Suprapubic skin (tissue), 3 donors: Measurements from ENCODE around the gene KIR3DL3.

ENCODE experiments used
- POLR2A ChIP-seq, 2 donors: fragments of 450-650 bp; IDR thresholded peaks; one replicate each; pipeline ENCODE4 v1.6.1; 2017; ENCODE audit warnings: antibody characterized with exemption in 2 of 2, mild to moderate bottlenecking in 2 of 2, moderate library complexity in 2 of 2
- TF ChIP-seq, protein P1 (sequence below), 2 donors: fragments of 200-600 bp in 1 of 2; fragments of 450-650 bp in 1 of 2; sonication (generic) in 1 of 2; IDR thresholded peaks; one replicate each; pipeline ENCODE4 v1.5.1; 2016 to 2019; ENCODE audit warnings: antibody characterized with exemption in 2 of 2, mild to moderate bottlenecking in 1 of 2, moderate library complexity in 1 of 2

DNA sequence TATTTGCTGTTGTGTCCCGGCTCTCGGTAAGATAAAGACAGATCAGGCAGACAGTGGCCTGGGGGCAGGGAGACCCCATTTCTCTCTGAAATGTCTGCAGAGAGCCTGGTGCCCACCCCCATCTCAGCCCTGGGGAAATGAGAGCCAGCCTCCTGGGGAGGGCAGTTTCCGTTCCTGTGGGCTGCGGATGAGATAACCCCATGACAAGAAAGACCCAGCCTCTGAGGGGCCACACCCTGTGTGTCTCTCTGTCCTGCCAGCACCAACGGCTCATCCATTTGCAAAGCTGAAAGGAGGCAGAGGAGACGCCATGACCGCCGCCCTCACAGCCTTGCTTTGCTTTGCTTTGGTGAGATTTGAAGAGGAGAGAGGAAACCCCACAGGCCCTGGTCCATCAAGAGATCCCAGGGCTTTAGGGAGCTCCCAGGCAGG lies 28.1 kb upstream of the KIR3DL3 start:
- TF ChIP-seq, protein P1, sequence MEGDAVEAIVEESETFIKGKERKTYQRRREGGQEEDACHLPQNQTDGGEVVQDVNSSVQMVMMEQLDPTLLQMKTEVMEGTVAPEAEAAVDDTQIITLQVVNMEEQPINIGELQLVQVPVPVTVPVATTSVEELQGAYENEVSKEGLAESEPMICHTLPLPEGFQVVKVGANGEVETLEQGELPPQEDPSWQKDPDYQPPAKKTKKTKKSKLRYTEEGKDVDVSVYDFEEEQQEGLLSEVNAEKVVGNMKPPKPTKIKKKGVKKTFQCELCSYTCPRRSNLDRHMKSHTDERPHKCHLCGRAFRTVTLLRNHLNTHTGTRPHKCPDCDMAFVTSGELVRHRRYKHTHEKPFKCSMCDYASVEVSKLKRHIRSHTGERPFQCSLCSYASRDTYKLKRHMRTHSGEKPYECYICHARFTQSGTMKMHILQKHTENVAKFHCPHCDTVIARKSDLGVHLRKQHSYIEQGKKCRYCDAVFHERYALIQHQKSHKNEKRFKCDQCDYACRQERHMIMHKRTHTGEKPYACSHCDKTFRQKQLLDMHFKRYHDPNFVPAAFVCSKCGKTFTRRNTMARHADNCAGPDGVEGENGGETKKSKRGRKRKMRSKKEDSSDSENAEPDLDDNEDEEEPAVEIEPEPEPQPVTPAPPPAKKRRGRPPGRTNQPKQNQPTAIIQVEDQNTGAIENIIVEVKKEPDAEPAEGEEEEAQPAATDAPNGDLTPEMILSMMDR (IDR thresholded peaks at IDR 0.05): no peak
- no peak for TF ChIP-seq POLR2A (IDR thresholded peaks at IDR 0.05)
